ENCODE data around the gene DUSP7.

The DUSP7 gene

DNA sequence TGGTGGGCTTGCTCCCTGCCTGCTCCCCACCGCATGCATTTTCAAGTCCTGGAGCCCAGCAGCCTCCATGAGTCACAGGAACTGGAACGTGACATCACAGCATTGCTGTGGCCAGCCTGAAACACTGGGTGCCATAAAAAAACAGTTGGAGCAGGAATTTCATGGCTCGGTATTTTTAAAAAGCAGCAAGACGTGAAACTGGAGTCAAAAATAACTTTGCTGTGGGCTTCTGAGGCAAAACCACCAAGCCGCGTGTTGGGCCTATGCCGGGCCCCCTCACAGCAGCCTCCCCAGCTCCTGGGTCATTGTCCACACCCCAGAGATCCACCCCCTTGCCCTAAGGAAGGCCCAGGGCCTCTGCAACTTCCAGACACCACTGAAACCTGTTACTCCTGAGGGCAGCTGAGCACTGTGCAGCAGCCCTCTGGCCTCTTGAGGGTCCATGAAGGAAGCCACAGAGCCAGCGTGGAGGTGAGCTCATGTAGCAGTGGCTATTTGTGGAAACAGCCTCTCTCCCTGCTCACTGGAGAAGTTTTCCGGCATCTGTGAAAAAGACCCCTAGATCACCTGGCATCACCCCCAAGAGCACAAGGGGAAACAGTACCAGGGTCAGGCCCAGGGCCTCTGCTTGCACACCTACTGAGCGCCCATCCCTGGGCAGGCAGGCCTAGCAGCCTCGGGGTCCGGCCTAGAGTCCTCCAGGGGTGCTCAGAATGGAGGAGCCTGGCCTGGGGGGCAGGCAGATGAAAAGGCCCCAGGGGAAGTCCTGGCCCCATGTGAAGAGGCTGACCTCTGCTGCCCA, 34.0 kb upstream of the DUSP7 start:
- Histone ChIP-seq H3K27ac (ENCODE audit: low read depth, low read length) (no peak overlapping the region), H3K79me2 (ENCODE audit: insufficient read depth, low read length) (no peaks in the 10 kb centered on the region), H4K20me1 (ENCODE audit: low read depth, low read length) (no peaks in the 10 kb centered on the region), H3K4me2 (ENCODE audit: low read depth, low read length, poor library complexity, severe bottlenecking) (no peak overlapping the region), H3K9me3 (ENCODE audit: insufficient read depth, low read length) (no peaks in the 10 kb centered on the region), H3K9me2 (replicated peaks; ENCODE audit: insufficient read depth, low read length) (no peaks in the 10 kb centered on the region), H3K36me3 (ENCODE audit: low read length) (no peaks in the 10 kb centered on the region), H3K4me3 (ENCODE audit: insufficient read depth, low read length, poor library complexity, severe bottlenecking) (no peak overlapping the region), H2AFZ (ENCODE audit: low read depth, low read length, severe bottlenecking) (no peak overlapping the region), H3F3A (ENCODE audit: insufficient read depth) (no peaks in the 10 kb centered on the region), H3K9ac (ENCODE audit: low read length) (no peak overlapping the region), H3K27me3 (ENCODE audit: low read length) (no peaks in the 10 kb centered on the region)
- TF ChIP-seq CTCF (IDR thresholded peaks at IDR 0.05; ENCODE audit: insufficient read depth, low read length, poor library complexity, severe bottlenecking) (no peak), EZH2phosphoT487 (conservative IDR thresholded peaks at IDR 0.05; ENCODE audit: low read length) (no peak)

DNA sequence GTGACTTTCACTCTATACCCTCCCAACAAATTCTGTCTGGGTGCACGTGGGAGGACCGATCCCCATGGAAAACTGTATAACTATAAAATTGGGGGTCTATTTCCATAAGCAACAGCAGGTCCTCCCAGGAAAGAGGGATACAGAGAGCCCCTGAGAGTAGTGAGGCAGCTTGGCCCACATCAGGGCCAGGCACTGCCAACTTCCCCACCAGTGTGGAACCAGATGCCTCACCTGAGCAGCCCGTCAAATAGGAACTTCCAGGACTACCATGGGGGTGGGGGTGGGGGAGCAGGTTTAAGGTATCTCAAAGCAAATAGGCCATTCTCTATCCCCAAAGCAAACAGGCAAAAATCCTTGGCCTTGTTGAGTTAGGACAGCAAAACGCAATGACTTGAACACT, 33.3 kb upstream of the DUSP7 start:
- Histone ChIP-seq H3K27ac (ENCODE audit: low read depth, low read length) (no peak overlapping the region), H3K36me3 (ENCODE audit: low read length) (no peaks in the 10 kb centered on the region), H3F3A (ENCODE audit: insufficient read depth) (no peaks in the 10 kb centered on the region), H3K4me2 (ENCODE audit: low read depth, low read length, poor library complexity, severe bottlenecking) (no peak overlapping the region), H3K4me3 (ENCODE audit: insufficient read depth, low read length, poor library complexity, severe bottlenecking) (no peak overlapping the region), H4K20me1 (ENCODE audit: low read depth, low read length) (no peaks in the 10 kb centered on the region), H3K9me3 (ENCODE audit: insufficient read depth, low read length) (no peaks in the 10 kb centered on the region), H3K27me3 (ENCODE audit: low read length) (no peaks in the 10 kb centered on the region), H3K79me2 (ENCODE audit: insufficient read depth, low read length) (no peaks in the 10 kb centered on the region), H3K9ac (ENCODE audit: low read length) (no peak overlapping the region), H3K9me2 (replicated peaks; ENCODE audit: insufficient read depth, low read length) (no peaks in the 10 kb centered on the region), H2AFZ (ENCODE audit: low read depth, low read length, severe bottlenecking) (no peak overlapping the region)
- no peak for TF ChIP-seq CTCF (IDR thresholded peaks at IDR 0.05; ENCODE audit: insufficient read depth, low read length, poor library complexity, severe bottlenecking)
- no peak for TF ChIP-seq EZH2phosphoT487 (conservative IDR thresholded peaks at IDR 0.05; ENCODE audit: low read length)

- H4K20me1 ChIP-seq (ENCODE audit: low read depth, low read length), result no peaks in the 10 kb centered on the region
- no peaks in the 10 kb centered on the region for H3K36me3 ChIP-seq (ENCODE audit: low read length)
- no peaks in the 10 kb centered on the region for H3K79me2 ChIP-seq (ENCODE audit: insufficient read depth, low read length)
- no peak overlapping the region for H2AFZ ChIP-seq (ENCODE audit: low read depth, low read length, severe bottlenecking)
- H3K9me2 ChIP-seq (replicated peaks; ENCODE audit: insufficient read depth, low read length), result no peaks in the 10 kb centered on the region
- no peak overlapping the region for H3K9ac ChIP-seq (ENCODE audit: low read length)
- H3K4me2 ChIP-seq (ENCODE audit: low read depth, low read length, poor library complexity, severe bottlenecking), result no peak overlapping the region
- no peak overlapping the region for H3K4me3 ChIP-seq (ENCODE audit: insufficient read depth, low read length, poor library complexity, severe bottlenecking)
- H3K27me3 ChIP-seq (ENCODE audit: low read length), result no peaks in the 10 kb centered on the region
- H3K9me3 ChIP-seq (ENCODE audit: insufficient read depth, low read length), result no peaks in the 10 kb centered on the region
- no peak overlapping the region for H3K27ac ChIP-seq (ENCODE audit: low read depth, low read length)
- H3F3A ChIP-seq (ENCODE audit: insufficient read depth), result no peaks in the 10 kb centered on the region
- no peak for TF ChIP-seq EZH2phosphoT487 (conservative IDR thresholded peaks at IDR 0.05; ENCODE audit: low read length)
- TF ChIP-seq CTCF (IDR thresholded peaks at IDR 0.05; ENCODE audit: insufficient read depth, low read length, poor library complexity, severe bottlenecking), result no peak
Observed at GRCh38 chr3:52088445-52089367, 32.3 kb upstream of the DUSP7 start.

Data from SU-DHL-6 (cell line).